ENCODE data around the gene EMC6.
A peak's percentile ranks its signal among the peaks of the same experiment; 100 is the strongest.

EMC6 gene

GRCh38 chr17:3668279-3669084 lies at the start of gene EMC6, which contains the start of gene TAX1BP3:
TSS of gene EMC6 (plus strand) at chr17:3668812. CDS start at chr17:3669147, 335 bp downstream.
TSS of gene TAX1BP3 (minus strand) at chr17:3668578. CDS start at chr17:3668526, 52 bp downstream.
- DNase-seq, result peak; percentile 61

- DNase-seq, result no peak
Measured at GRCh38 chr17:3621146-3621720, 47.4 kb upstream of the EMC6 start.

GRCh38 chr17:3622977-3623594 lies 45.5 kb upstream of the EMC6 start:
- DNase-seq, result no peak

GRCh38 chr17:3626831-3627768 lies 41.5 kb upstream of the EMC6 start:
- no peak for DNase-seq

GRCh38 chr17:3627769-3628167 lies 40.8 kb upstream of the EMC6 start:
- DNase-seq, result no peak

- DNase-seq, result no peak
Measured at GRCh38 chr17:3630781-3631180, 37.8 kb upstream of the EMC6 start.

GRCh38 chr17:3632287-3632686 lies 36.3 kb upstream of the EMC6 start:
- no peak for DNase-seq

GRCh38 chr17:3635474-3636153 lies 33.0 kb upstream of the EMC6 start:
- DNase-seq, result no peak

- peak; percentile 68 for DNase-seq
Measured at GRCh38 chr17:3636154-3636907, 32.3 kb upstream of the EMC6 start, which contains the start of the genes CTNS and SHPK. TSS of gene CTNS (plus strand) at chr17:3636760. CDS start at chr17:3640207, 3,447 bp downstream. TSS of gene SHPK (minus strand) at chr17:3636250. CDS start at chr17:3636219, 31 bp downstream.

- DNase-seq, result no peak
Measured at GRCh38 chr17:3636908-3637373, 31.7 kb upstream of the EMC6 start.

GRCh38 chr17:3639981-3640596 lies 28.5 kb upstream of the EMC6 start:
- no peak for DNase-seq

- DNase-seq, result no peak
Measured at GRCh38 chr17:3641014-3641413, 27.6 kb upstream of the EMC6 start.

- DNase-seq, result no peak
Measured at GRCh38 chr17:3641717-3642486, 26.7 kb upstream of the EMC6 start.

GRCh38 chr17:3643889-3644349 lies 24.7 kb upstream of the EMC6 start:
- no peak for DNase-seq

- DNase-seq, result no peak
Measured at GRCh38 chr17:3645310-3645709, 23.3 kb upstream of the EMC6 start.

- DNase-seq, result no peak
Measured at GRCh38 chr17:3647251-3647650, 21.4 kb upstream of the EMC6 start.

- no peak for DNase-seq
Measured at GRCh38 chr17:3647769-3648555, 20.6 kb upstream of the EMC6 start.

- DNase-seq, result no peak
Measured at GRCh38 chr17:3655766-3656165, 12.8 kb upstream of the EMC6 start.

GRCh38 chr17:3656353-3656752 lies 12.3 kb upstream of the EMC6 start:
- DNase-seq, result no peak
